ENCODE measurements around the gene GSAP.
"Not testable (repeated sequence)": the region's sequence is repeated elsewhere in the genome, so short reads cannot be mapped to it uniquely, and the experiment has no call there.

GSAP gene, protein sequence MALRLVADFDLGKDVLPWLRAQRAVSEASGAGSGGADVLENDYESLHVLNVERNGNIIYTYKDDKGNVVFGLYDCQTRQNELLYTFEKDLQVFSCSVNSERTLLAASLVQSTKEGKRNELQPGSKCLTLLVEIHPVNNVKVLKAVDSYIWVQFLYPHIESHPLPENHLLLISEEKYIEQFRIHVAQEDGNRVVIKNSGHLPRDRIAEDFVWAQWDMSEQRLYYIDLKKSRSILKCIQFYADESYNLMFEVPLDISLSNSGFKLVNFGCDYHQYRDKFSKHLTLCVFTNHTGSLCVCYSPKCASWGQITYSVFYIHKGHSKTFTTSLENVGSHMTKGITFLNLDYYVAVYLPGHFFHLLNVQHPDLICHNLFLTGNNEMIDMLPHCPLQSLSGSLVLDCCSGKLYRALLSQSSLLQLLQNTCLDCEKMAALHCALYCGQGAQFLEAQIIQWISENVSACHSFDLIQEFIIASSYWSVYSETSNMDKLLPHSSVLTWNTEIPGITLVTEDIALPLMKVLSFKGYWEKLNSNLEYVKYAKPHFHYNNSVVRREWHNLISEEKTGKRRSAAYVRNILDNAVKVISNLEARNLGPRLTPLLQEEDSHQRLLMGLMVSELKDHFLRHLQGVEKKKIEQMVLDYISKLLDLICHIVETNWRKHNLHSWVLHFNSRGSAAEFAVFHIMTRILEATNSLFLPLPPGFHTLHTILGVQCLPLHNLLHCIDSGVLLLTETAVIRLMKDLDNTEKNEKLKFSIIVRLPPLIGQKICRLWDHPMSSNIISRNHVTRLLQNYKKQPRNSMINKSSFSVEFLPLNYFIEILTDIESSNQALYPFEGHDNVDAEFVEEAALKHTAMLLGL

GRCh38 chr7:77415823-77416620 is at the start of gene GSAP:
GSAP (minus strand) TSS chr7:77416349; CDS start chr7:77416321, 28 bp downstream.
- TF ChIP-seq ZNF274 (IDR thresholded peaks at IDR 0.05; ENCODE audit: low read depth, low read length): no peak
- peak within 1 kb of the TSS; percentile 79; the same call in 1 of the 2 replicates for H3K4me3 ChIP-seq (ENCODE audit: low read length)

DNA sequence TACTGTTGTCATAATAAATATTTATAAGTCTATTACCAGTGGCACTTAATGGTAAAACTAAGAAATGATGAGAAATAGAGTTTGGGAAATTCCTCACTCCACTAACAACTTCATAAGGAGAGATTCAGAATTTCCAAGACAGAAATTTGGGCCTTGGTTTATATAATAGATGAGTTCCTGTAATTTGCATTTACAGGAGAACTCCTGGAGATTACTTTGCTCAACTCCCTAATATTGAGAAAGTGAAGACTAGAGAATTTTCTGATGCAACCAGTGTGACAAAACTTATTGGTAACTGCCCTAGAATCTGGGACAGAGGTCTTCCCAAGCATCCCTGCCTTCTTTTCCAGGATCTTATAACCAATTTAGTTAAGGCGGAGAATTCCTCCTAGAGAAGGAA is 49.1 kb upstream of the GSAP start:
- no peak for TF ChIP-seq ZNF274 (IDR thresholded peaks at IDR 0.05; ENCODE audit: low read depth, low read length)

DNA sequence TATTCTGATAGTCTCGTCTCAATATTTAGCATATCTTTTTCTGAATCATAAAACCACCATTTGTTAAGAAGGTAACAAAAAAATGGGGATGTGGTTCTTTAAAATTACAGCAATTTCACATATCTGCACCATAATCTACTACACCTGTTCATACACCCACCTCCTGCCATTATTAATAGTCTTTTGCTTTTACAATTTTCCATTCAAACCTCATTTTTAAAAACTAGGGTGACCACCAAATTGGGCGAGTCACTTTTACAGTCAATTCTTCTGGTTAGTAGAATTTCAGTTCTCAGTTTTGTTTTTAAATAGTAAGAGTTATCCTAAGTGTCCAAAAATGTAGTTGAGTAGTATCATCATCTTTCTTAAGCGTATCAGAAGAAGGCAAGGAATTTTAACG is 48.4 kb upstream of the GSAP start:
- TF ChIP-seq ZNF274 (IDR thresholded peaks at IDR 0.05; ENCODE audit: low read depth, low read length): no peak
- H3K4me3 ChIP-seq (ENCODE audit: low read length): no peak overlapping the region

More for the DNA sequence above, 49.1 kb upstream of the GSAP start:
- H3K4me3 ChIP-seq (ENCODE audit: low read length): no peak overlapping the region

DNA sequence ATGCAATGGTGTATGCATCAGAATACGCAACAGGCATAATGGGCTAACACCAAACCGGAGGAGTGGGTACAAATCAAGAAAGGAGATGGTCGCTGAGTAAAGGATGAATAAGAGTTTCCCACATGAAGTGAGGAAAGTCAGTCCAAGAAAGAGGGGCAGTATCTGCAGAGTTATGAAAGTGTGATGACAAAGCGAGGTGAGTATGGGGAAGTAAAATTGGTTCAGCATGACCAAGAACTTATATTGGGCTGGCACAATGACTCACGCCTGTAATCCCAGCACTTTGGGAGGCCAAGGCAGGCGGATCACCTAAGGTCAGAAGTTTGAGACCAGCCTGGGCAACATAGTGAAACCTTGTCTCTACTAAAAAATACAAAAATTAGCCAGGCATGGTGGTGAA is 47.5 kb upstream of the GSAP start:
- H3K4me3 ChIP-seq (ENCODE audit: low read length): not testable (repeated sequence)

DNA sequence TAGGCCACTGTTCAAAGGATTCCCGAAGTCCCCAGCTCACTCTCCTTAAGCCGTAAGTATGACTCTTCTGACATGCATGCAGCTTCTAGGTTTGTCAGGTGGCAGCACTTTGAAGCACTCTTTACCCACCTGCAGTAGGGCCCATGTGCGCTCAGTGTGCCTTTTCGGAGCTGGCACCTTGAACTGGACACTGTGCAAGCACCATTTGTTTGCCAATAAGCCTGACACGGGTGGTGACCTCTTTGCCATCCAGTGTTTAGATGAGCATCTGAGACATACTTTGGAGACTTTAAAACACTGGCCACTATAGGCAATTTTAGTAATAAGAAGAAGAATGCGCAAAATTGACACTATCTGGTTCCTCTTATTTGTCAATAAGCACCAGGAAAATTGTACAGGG is 45.7 kb upstream of the GSAP start:
- no peak overlapping the region for H3K4me3 ChIP-seq (ENCODE audit: low read length)
- TF ChIP-seq ZNF274 (IDR thresholded peaks at IDR 0.05; ENCODE audit: low read depth, low read length): no peak

DNA sequence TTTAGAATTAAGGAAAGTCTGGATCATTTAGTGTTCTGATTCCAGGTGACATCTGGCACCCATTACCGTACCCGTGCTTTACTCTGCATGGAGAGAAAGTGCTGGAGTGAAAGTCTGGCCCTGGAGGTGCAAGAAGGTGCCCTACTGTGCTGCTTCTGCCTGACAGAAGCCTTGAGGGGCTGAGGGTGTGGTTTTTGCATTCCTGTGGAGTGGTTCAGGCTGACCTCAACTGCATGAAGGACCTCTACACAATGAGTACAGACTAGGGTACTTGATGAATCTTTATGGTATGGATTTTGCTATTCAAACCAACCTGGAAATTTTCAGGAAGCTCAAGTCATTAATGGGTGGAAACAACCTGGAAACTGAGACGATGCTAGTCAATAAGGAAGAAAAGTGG is 45.1 kb upstream of the GSAP start:
- no peak for TF ChIP-seq ZNF274 (IDR thresholded peaks at IDR 0.05; ENCODE audit: low read depth, low read length)
- H3K4me3 ChIP-seq (ENCODE audit: low read length): no peak overlapping the region

DNA sequence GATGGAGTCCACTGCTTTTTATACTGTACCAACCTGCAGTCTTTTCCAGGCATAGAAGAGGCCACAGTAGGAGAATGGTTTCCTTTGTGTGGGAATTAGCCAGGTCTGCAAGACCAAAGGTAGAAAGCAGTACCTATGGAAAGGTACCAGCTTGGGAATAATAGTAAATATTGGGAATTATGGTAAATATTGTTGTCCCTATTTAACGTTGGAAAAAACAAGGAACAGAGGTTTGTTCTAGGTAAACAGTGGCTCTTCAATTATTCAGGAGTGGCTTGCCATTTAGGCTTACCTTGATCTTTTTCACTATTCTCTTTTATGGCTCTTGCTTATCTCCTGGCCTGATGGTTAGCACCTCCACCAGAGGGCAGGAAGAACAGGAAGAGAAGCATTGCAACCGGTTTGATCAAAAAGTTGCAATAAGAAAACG is 43.9 kb upstream of the GSAP start:
- H3K4me3 ChIP-seq (ENCODE audit: low read length): no peak overlapping the region
- no peak for TF ChIP-seq ZNF274 (IDR thresholded peaks at IDR 0.05; ENCODE audit: low read depth, low read length)

DNA sequence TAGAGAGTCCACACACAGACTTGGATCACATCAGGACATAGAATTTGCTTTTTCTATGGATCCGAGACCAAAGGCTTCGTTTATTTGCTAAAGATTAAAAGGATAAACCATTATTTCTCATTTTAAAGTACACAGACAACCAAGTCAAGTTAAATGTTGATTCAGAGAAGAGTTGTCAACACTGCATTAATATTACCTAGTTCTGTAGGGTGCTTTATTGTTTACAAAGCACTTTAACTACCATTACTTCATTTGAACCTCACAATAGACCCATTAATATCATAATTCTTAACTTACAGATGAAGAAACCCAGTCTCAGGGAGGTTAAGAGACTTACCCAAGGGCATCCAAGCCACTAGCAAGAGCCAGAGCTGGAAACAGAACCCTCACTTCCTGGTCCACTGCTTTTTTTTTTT is 43.2 kb upstream of the GSAP start:
- no peak overlapping the region for H3K4me3 ChIP-seq (ENCODE audit: low read length)
- no peak for TF ChIP-seq ZNF274 (IDR thresholded peaks at IDR 0.05; ENCODE audit: low read depth, low read length)

GRCh38 chr7:77458786-77459185 is 42.6 kb upstream of the GSAP start:
- H3K4me3 ChIP-seq (ENCODE audit: low read length): no peak overlapping the region
- no peak for TF ChIP-seq ZNF274 (IDR thresholded peaks at IDR 0.05; ENCODE audit: low read depth, low read length)

- H3K4me3 ChIP-seq (ENCODE audit: low read length): no peak overlapping the region
- no peak for TF ChIP-seq ZNF274 (IDR thresholded peaks at IDR 0.05; ENCODE audit: low read depth, low read length)
Observed at GRCh38 chr7:77457779-77458178, 41.6 kb upstream of the GSAP start.

DNA sequence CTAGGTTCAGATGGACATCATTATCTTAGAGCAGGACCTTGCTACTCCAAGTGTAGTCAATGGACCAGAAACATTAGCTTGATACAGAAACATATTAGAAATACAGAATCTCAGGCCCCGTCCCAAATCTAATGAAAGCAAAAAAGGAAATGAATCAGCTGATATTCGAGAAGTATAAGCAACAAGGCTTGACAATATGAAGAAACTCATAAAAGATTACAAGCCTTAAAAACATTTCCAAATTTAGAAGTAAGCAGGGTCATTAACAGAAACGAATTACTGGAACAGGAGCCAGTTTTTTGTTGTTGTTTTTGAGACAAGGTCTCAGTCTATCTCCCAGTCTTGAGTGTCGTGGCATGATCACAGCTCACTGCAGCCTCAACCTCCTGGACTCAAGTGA is 40.5 kb upstream of the GSAP start:
- no peak overlapping the region for H3K4me3 ChIP-seq (ENCODE audit: low read length)
- TF ChIP-seq ZNF274 (IDR thresholded peaks at IDR 0.05; ENCODE audit: low read depth, low read length): no peak

GRCh38 chr7:77455321-77455720 is 39.2 kb upstream of the GSAP start:
- TF ChIP-seq ZNF274 (IDR thresholded peaks at IDR 0.05; ENCODE audit: low read depth, low read length): no peak
- H3K4me3 ChIP-seq (ENCODE audit: low read length): no peak overlapping the region

DNA sequence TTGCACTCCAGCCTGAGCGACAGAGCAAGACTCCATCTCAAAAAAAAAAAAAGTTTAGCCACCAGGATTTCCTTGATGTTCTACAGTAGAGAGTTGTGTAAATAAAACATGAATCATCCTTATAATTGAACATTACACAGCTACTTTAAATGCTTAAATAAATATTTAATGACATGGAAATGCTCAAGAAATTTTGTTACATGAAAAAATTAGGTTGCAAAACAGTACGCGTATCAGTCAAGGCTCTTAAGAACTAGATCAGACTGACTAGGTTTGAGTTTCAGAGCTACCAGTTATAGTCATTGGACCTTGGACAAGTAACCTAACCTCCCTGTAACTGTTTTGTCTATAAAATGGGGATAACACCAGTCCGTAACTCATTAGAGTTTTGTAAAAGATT is 38.7 kb upstream of the GSAP start:
- no peak for TF ChIP-seq ZNF274 (IDR thresholded peaks at IDR 0.05; ENCODE audit: low read depth, low read length)
- no peak overlapping the region for H3K4me3 ChIP-seq (ENCODE audit: low read length)

DNA sequence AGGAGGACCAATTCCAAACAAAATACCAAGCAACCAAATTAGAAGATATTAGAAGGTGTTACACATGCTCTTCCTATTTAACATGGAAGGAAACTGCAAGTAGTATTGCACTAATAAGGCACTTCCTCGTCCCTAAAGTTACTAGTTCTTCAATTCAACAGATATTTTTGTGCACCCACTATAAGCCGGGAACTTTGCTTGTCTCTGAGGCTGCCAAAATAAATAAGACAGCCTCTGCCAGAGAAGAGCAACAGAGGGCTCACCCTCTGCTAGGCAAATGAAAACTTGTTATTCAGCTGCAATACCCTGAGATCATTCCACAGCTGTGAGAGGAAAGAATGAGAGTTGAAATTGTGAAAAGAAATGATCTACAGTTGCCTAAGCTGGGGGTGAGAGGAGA is 37.4 kb upstream of the GSAP start:
- TF ChIP-seq ZNF274 (IDR thresholded peaks at IDR 0.05; ENCODE audit: low read depth, low read length): no peak
- H3K4me3 ChIP-seq (ENCODE audit: low read length): no peak overlapping the region

- not testable (repeated sequence) for H3K4me3 ChIP-seq (ENCODE audit: low read length)
Observed at GRCh38 chr7:77451950-77452349, 35.8 kb upstream of the GSAP start.

Data from GM08714 (cell line).